ENCODE results near the gene SIM2. TPM values are rescaled to one million over a fixed set of nuclear protein-coding genes. Genes with fewer than 3 reads are reported as not detected.

Gene SIM2
- total RNA-seq, 1 donor from 2014 or later: not detected

GRCh38 chr21:36734367-36735200 is 35.7 kb downstream of the SIM2 start:
- no peak for TF ChIP-seq CTCF (IDR thresholded peaks at IDR 0.05; ENCODE audit: unreplicated experiment)
- Mint-ChIP-seq H3K4me1 (peaks cover under 1% of the 10 kb centered on the region), H3K36me3 (peaks cover 3% of the 10 kb centered on the region), H3K4me3 (no peak overlapping the region), H3K27me3 (ENCODE audit: low read depth) (peaks cover 47% of the 10 kb centered on the region), H3K9me3 (no peaks in the 10 kb centered on the region), H3K27ac (no peak overlapping the region)
- DNase-seq (ENCODE audit: low spot score in 2 of 2, unreplicated experiment in 2 of 2): no peak

- no peak for TF ChIP-seq CTCF (IDR thresholded peaks at IDR 0.05; ENCODE audit: unreplicated experiment)
- peaks cover 3% of the 10 kb centered on the region for H3K36me3 Mint-ChIP-seq
- no peaks in the 10 kb centered on the region for H3K9me3 Mint-ChIP-seq
- no peak for DNase-seq (ENCODE audit: low spot score in 2 of 2, unreplicated experiment in 2 of 2)
- peaks cover 46% of the 10 kb centered on the region for H3K27me3 Mint-ChIP-seq (ENCODE audit: low read depth)
- H3K4me1 Mint-ChIP-seq: no peaks in the 10 kb centered on the region
- H3K27ac Mint-ChIP-seq: no peak overlapping the region
- H3K4me3 Mint-ChIP-seq: no peak overlapping the region
These were observed 36.2 kb downstream of the SIM2 start for GRCh38 chr21:36735201-36735515.

GRCh38 chr21:36735724-36736320 is 36.9 kb downstream of the SIM2 start:
- no peak for DNase-seq (ENCODE audit: low spot score in 2 of 2, unreplicated experiment in 2 of 2)
- no peak overlapping the region for H3K27ac Mint-ChIP-seq
- no peak overlapping the region for H3K4me3 Mint-ChIP-seq
- no peaks in the 10 kb centered on the region for H3K4me1 Mint-ChIP-seq
- H3K36me3 Mint-ChIP-seq: peaks cover 3% of the 10 kb centered on the region
- H3K27me3 Mint-ChIP-seq (ENCODE audit: low read depth): peaks cover 43% of the 10 kb centered on the region
- H3K9me3 Mint-ChIP-seq: no peaks in the 10 kb centered on the region
- no peak for TF ChIP-seq CTCF (IDR thresholded peaks at IDR 0.05; ENCODE audit: unreplicated experiment)

- DNase-seq (ENCODE audit: low spot score in 2 of 2, unreplicated experiment in 2 of 2): no peak
- H3K27ac Mint-ChIP-seq: no peak overlapping the region
- no peaks in the 10 kb centered on the region for H3K4me1 Mint-ChIP-seq
- peaks cover 30% of the 10 kb centered on the region for H3K27me3 Mint-ChIP-seq (ENCODE audit: low read depth)
- H3K36me3 Mint-ChIP-seq: peaks cover 3% of the 10 kb centered on the region
- H3K9me3 Mint-ChIP-seq: no peaks in the 10 kb centered on the region
- TF ChIP-seq CTCF (IDR thresholded peaks at IDR 0.05; ENCODE audit: unreplicated experiment): no peak
- no peak overlapping the region for H3K4me3 Mint-ChIP-seq
These were observed 39.7 kb downstream of the SIM2 start for GRCh38 chr21:36738489-36739126.

- H3K9me3 Mint-ChIP-seq: no peaks in the 10 kb centered on the region
- no peak for DNase-seq (ENCODE audit: low spot score in 2 of 2, unreplicated experiment in 2 of 2)
- peaks cover 42% of the 10 kb centered on the region for H3K27me3 Mint-ChIP-seq (ENCODE audit: low read depth)
- TF ChIP-seq CTCF (IDR thresholded peaks at IDR 0.05; ENCODE audit: unreplicated experiment): no peak
- no peak overlapping the region for H3K4me3 Mint-ChIP-seq
- H3K27ac Mint-ChIP-seq: no peak overlapping the region
- peaks cover 5% of the 10 kb centered on the region for H3K4me1 Mint-ChIP-seq
- H3K36me3 Mint-ChIP-seq: no peaks in the 10 kb centered on the region
These were observed 42.6 kb downstream of the SIM2 start for GRCh38 chr21:36741506-36741905.

All from mesothelial cell of epicardium (in vitro differentiated cells).